HCT116 (cell line): ENCODE results near the gene TAS2R39.

Source experiments
- JUND ChIP-seq: IDR thresholded peaks from 2 replicates; pipeline ENCODE4 v1.6.1; 2012
- MAX ChIP-seq: IDR thresholded peaks from 2 replicates; pipeline ENCODE4 v1.6.1; 2012
- POLR2A ChIP-seq: IDR thresholded peaks from 2 replicates; pipeline ENCODE4 v1.7.0; 2011; ENCODE audit warnings: borderline replicate concordance; ENCODE audit not compliant: insufficient read depth, insufficient read length; ENCODE audit errors: extremely low read depth
- POLR2AphosphoS5 ChIP-seq: IDR thresholded peaks from 2 replicates; pipeline ENCODE4 v1.6.1; 2011; ENCODE audit warnings: mild to moderate bottlenecking, low read depth, low read length, moderate library complexity
- TF ChIP-seq, protein P1 (sequence below), 3 experiments: fragments of 200-600 bp in 1 of 3; sonication (generic) in 1 of 3; IDR thresholded peaks in 2 of 3; conservative IDR thresholded peaks in 1 of 3; 2 replicates each; pipeline ENCODE4 v1.5.1; 2012 to 2017; ENCODE audit warnings: low read depth in 2 of 3, low read length in 2 of 3, antibody characterized with exemption in 1 of 3, borderline replicate concordance in 1 of 3, control low read depth in 1 of 3, mild to moderate bottlenecking in 1 of 3, mixed read lengths in 1 of 3, mixed run types in 1 of 3, moderate library complexity in 1 of 3; ENCODE audit not compliant: insufficient read depth in 1 of 3

- TF ChIP-seq POLR2AphosphoS5 (no peak), JUND (no peak), POLR2A (no peak), MAX (no peak)
- TF ChIP-seq, protein P1, sequence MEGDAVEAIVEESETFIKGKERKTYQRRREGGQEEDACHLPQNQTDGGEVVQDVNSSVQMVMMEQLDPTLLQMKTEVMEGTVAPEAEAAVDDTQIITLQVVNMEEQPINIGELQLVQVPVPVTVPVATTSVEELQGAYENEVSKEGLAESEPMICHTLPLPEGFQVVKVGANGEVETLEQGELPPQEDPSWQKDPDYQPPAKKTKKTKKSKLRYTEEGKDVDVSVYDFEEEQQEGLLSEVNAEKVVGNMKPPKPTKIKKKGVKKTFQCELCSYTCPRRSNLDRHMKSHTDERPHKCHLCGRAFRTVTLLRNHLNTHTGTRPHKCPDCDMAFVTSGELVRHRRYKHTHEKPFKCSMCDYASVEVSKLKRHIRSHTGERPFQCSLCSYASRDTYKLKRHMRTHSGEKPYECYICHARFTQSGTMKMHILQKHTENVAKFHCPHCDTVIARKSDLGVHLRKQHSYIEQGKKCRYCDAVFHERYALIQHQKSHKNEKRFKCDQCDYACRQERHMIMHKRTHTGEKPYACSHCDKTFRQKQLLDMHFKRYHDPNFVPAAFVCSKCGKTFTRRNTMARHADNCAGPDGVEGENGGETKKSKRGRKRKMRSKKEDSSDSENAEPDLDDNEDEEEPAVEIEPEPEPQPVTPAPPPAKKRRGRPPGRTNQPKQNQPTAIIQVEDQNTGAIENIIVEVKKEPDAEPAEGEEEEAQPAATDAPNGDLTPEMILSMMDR (IDR thresholded peaks at IDR 0.05 in 2 of 3, conservative IDR thresholded peaks at IDR 0.05 in 1 of 3; ENCODE audit: borderline replicate concordance in 1 of 3, insufficient read depth in 1 of 3, low read depth in 2 of 3, low read length in 2 of 3) = no peak
Observed at GRCh38 chr7:143181349-143181748, 1.9 kb upstream of the TAS2R39 start.
